ENCODE data around the gene SPINT4. TPM values are rescaled to one million over a fixed set of nuclear protein-coding genes. Genes with fewer than 3 reads are reported as not detected.

The SPINT4 gene
- total RNA-seq, 1 experiment from 2014 or later = not detected

- no TSS peak for BruUV-seq (replicated peaks)
- POLR2A ChIA-PET (ENCODE audit: unreplicated experiment) = interaction anchor here (0.6 kb wide), 3 partner anchors 312 to 886 kb away, joined by 3 to 4 read pairs (median 3); partner anchors contain the start of gene YWHAB
- peak; percentile 92 for DNase-seq
These were observed 49.1 kb downstream of the SPINT4 start for GRCh38 chr20:45771182-45771759.

DNA sequence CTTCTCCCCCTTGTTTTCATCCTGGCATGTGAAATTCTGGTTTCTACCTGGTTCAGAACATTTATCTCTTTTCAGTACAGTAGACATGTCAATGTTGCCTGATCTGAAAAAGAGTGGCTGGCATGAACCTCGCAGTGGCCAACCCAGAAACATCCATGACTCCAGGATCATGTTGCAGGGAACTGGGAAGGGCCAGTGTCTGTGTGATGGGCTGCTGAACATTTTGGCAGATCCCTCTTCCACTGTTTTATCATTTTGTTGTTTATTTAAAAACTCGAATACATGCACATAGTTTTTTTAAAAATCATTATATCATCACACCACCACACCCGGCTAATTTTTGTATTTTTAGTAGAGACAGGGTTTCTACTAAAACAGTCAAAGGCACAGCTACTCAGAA, 50.5 kb downstream of the SPINT4 start:
- Histone ChIP-seq H3K27me3 (ENCODE audit: low read length) (no peaks in the 10 kb centered on the region), H3F3A (ENCODE audit: low read length, unreplicated experiment) (no peaks in the 10 kb centered on the region), H3K79me2 (ENCODE audit: low read length) (no peaks in the 10 kb centered on the region), H3K9ac (ENCODE audit: low read length) (no peak overlapping the region), H3K4me3 (ENCODE audit: low read length) (no peak overlapping the region), H3K9me3 (ENCODE audit: low read length) (no peaks in the 10 kb centered on the region), H3K9me2 (replicated peaks; ENCODE audit: low read length) (no peaks in the 10 kb centered on the region), H3K4me2 (ENCODE audit: low read length) (no peak overlapping the region), H3K36me3 (ENCODE audit: low read depth, low read length) (no peaks in the 10 kb centered on the region), H2AFZ (ENCODE audit: low read length) (no peak overlapping the region), H3K27ac (ENCODE audit: low read length) (no peak overlapping the region), H4K20me1 (ENCODE audit: low read length) (no peaks in the 10 kb centered on the region), H3K4me1 (ENCODE audit: insufficient read depth, low read length) (peaks cover 5% of the 10 kb centered on the region)
- POLR2A ChIA-PET (ENCODE audit: unreplicated experiment) = no interaction called here
- CTCF ChIA-PET = no interaction called here
- BruUV-seq (replicated peaks) = no TSS peak
- ATAC-seq = no peak
- DNase-seq = no peak
- intact Hi-C loops (cut with micrococcal nuclease) = loop anchor here (5.0 to 10.0 kb wide), 2 partner anchors 315 to 428 kb away; partner anchors contain the start of gene SDC4
- TF ChIP-seq EZH2phosphoT487 (IDR thresholded peaks at IDR 0.05; ENCODE audit: borderline replicate concordance, low read length) (no peak), EZH2 (IDR thresholded peaks at IDR 0.05; ENCODE audit: low read length, unreplicated experiment) (no peak)
- TF ChIP-seq, protein P1, sequence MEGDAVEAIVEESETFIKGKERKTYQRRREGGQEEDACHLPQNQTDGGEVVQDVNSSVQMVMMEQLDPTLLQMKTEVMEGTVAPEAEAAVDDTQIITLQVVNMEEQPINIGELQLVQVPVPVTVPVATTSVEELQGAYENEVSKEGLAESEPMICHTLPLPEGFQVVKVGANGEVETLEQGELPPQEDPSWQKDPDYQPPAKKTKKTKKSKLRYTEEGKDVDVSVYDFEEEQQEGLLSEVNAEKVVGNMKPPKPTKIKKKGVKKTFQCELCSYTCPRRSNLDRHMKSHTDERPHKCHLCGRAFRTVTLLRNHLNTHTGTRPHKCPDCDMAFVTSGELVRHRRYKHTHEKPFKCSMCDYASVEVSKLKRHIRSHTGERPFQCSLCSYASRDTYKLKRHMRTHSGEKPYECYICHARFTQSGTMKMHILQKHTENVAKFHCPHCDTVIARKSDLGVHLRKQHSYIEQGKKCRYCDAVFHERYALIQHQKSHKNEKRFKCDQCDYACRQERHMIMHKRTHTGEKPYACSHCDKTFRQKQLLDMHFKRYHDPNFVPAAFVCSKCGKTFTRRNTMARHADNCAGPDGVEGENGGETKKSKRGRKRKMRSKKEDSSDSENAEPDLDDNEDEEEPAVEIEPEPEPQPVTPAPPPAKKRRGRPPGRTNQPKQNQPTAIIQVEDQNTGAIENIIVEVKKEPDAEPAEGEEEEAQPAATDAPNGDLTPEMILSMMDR (conservative IDR thresholded peaks at IDR 0.05; ENCODE audit: low read depth, low read length) = no peak

More at GRCh38 chr20:45771182-45771759, 49.1 kb downstream of the SPINT4 start:
- no peaks in the 10 kb centered on the region for H3K79me2 ChIP-seq (ENCODE audit: low read length)
- no peaks in the 10 kb centered on the region for H3K36me3 ChIP-seq (ENCODE audit: low read depth, low read length)
- no peak overlapping the region for H3K4me2 ChIP-seq (ENCODE audit: low read length)
- H3K9ac ChIP-seq (ENCODE audit: low read length) = peak overlapping the region; percentile 5; the same call in 1 of the 2 replicates
- peaks cover 4% of the 10 kb centered on the region for H3K4me1 ChIP-seq (ENCODE audit: insufficient read depth, low read length)
- no peak overlapping the region for H3K27ac ChIP-seq (ENCODE audit: low read length)
- H3K27me3 ChIP-seq (ENCODE audit: low read length) = no peaks in the 10 kb centered on the region
- peak; percentile 81 for ATAC-seq
- H2AFZ ChIP-seq (ENCODE audit: low read length) = peak overlapping the region; percentile 52
- intact Hi-C loops (cut with micrococcal nuclease) = loop anchor here (1.0 to 10.0 kb wide), 5 partner anchors 179 to 452 kb away; partner anchors contain the start of gene SDC4
- H3K9me2 ChIP-seq (replicated peaks; ENCODE audit: low read length) = no peaks in the 10 kb centered on the region
- no peaks in the 10 kb centered on the region for H3K9me3 ChIP-seq (ENCODE audit: low read length)
- H3K4me3 ChIP-seq (ENCODE audit: low read length) = no peak overlapping the region
- TF ChIP-seq, protein P1 (conservative IDR thresholded peaks at IDR 0.05; ENCODE audit: low read depth, low read length) = peak; percentile 99
- TF ChIP-seq EZH2 (IDR thresholded peaks at IDR 0.05; ENCODE audit: low read length, unreplicated experiment) = no peak
- H3F3A ChIP-seq (ENCODE audit: low read length, unreplicated experiment) = no peaks in the 10 kb centered on the region
- no peaks in the 10 kb centered on the region for H4K20me1 ChIP-seq (ENCODE audit: low read length)
- CTCF ChIA-PET = interaction anchor here (0.6 to 1.7 kb wide), 12 partner anchors 9 to 398 kb away, joined by 3 to 11 read pairs (median 4); partner anchors contain the start of gene WFDC10A

DNA sequence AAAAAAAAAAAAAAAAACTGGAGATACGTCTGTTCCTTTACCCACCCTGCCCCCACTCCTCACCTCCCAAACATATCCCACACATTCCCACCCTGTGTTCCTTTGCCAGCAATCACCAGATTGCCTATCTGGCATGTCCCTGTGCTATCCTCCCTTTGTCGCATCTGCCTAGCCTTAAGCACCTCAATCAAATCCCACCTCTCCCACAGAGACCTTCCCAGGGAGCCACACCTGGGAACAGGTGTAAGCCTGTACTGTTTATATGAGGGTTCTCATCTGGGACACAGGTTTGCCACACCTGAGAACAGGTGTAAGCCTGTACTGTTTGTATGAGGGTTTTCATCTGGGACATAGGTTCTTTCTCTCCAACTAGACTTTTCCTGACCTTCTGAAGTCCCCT, 52.8 kb downstream of the SPINT4 start:
- Histone ChIP-seq H4K20me1 (ENCODE audit: low read length) (no peaks in the 10 kb centered on the region), H3K4me1 (ENCODE audit: insufficient read depth, low read length) (peaks cover 23% of the 10 kb centered on the region), H3K4me2 (ENCODE audit: low read length) (no peak overlapping the region), H3K9ac (ENCODE audit: low read length) (no peak overlapping the region), H3K36me3 (ENCODE audit: low read depth, low read length) (no peaks in the 10 kb centered on the region), H3K4me3 (ENCODE audit: low read length) (no peak overlapping the region), H3K79me2 (ENCODE audit: low read length) (no peaks in the 10 kb centered on the region), H3K9me2 (replicated peaks; ENCODE audit: low read length) (no peaks in the 10 kb centered on the region), H3K9me3 (ENCODE audit: low read length) (no peaks in the 10 kb centered on the region), H3K27me3 (ENCODE audit: low read length) (no peaks in the 10 kb centered on the region), H2AFZ (ENCODE audit: low read length) (no peak overlapping the region), H3F3A (ENCODE audit: low read length, unreplicated experiment) (peaks cover 12% of the 10 kb centered on the region), H3K27ac (ENCODE audit: low read length) (no peak overlapping the region)
- POLR2A ChIA-PET (ENCODE audit: unreplicated experiment) = no interaction called here
- DNase-seq = no peak
- no peak for ATAC-seq
- CTCF ChIA-PET = no interaction called here
- no peak for TF ChIP-seq EZH2 (IDR thresholded peaks at IDR 0.05; ENCODE audit: low read length, unreplicated experiment)
- TF ChIP-seq, protein P1 (conservative IDR thresholded peaks at IDR 0.05; ENCODE audit: low read depth, low read length) = no peak
- intact Hi-C loops (cut with micrococcal nuclease) = loop anchor here (5.0 to 10.0 kb wide), 3 partner anchors 318 to 430 kb away; partner anchors contain the start of genes SDC4 and SYS1
- BruUV-seq (replicated peaks) = no TSS peak

Measured in PC-3 (cell line).